GM23248 (cell line): ENCODE results near the gene CARD8.

Source experiments
- EZH2 ChIP-seq: fragments of 200-600 bp; sonication (generic); IDR thresholded peaks from 2 replicates; pipeline ENCODE4 v1.6.1; 2018; ENCODE audit warnings: antibody characterized with exemption, mild to moderate bottlenecking; ENCODE audit not compliant: insufficient read depth, poor library complexity, severe bottlenecking
- EZH2phosphoT487 ChIP-seq: fragments of 200-600 bp; sonication (generic); IDR thresholded peaks from 2 replicates; pipeline ENCODE4 v1.6.1; 2018; ENCODE audit warnings: antibody characterized with exemption, moderate library complexity, mild to moderate bottlenecking, low read depth; ENCODE audit not compliant: insufficient read depth

- TF ChIP-seq EZH2 (no peak), EZH2phosphoT487 (no peak)
Observed at GRCh38 chr19:48174445-48175030, 81.2 kb downstream of the CARD8 start.
